Measurements from ENCODE around the gene LSM2. TPM values are rescaled to one million over a fixed set of nuclear protein-coding genes. Genes with fewer than 3 reads are reported as not detected.
A peak's percentile ranks its signal among the peaks of the same experiment; 100 is the strongest.
"Not testable (repeated sequence)": the region's sequence is repeated elsewhere in the genome, so short reads cannot be mapped to it uniquely, and the experiment has no call there.

The LSM2 gene
- polyA plus RNA-seq, 3 donors: 26.0 to 41.0 (median 40.0) TPM

- peaks cover 12 to 16% of the 10 kb centered on the region in 2 donors for H3K4me1 ChIP-seq (ENCODE audit: control insufficient read depth in 1 of 2, insufficient read depth in 2 of 2, low read length in 2 of 2)
- peak overlapping the region; percentile 98 for H3K4me2 ChIP-seq (replicated peaks; ENCODE audit: extremely low read depth, low read length, poor library complexity, severe bottlenecking)
- peak overlapping the region; percentile 88 to 97 (median 95) for H3K27ac Mint-ChIP-seq
- H3K27me3 Mint-ChIP-seq (ENCODE audit: low read depth in 3 of 3): peaks cover 0 to 3% (median 0%) of the 10 kb centered on the region in 3 donors
- H3K27me3 ChIP-seq (ENCODE audit: control insufficient read depth in 2 of 2, insufficient read depth in 2 of 2, low read length in 2 of 2): no peaks in the 10 kb centered on the region
- peaks cover 11% of the 10 kb centered on the region for H3K4me1 Mint-ChIP-seq
- peak overlapping the region; percentile 64 to 90 (median 72) for H3K4me3 ChIP-seq (replicated peaks in 1 of 3; ENCODE audit: low read depth in 2 of 3, low read length in 3 of 3)
- no peaks in the 10 kb centered on the region for H4K20me1 ChIP-seq (ENCODE audit: insufficient read depth, low read length)
- H3K4me3 Mint-ChIP-seq: peak overlapping the region; percentile 89 to 90
- WGBS (ENCODE audit: insufficient coverage): 0% methylated on average over 4 of the region's 7 CpGs
- peaks cover 8 to 21% of the 10 kb centered on the region in 2 donors for H3K36me3 ChIP-seq (replicated peaks in 1 of 2; ENCODE audit: control insufficient read depth in 1 of 2, insufficient read depth in 2 of 2, low read length in 2 of 2)
- TF ChIP-seq CTCF (IDR thresholded peaks at IDR 0.05): no peak
- no peak for DNase-seq
- intact Hi-C loops (cut with micrococcal nuclease): no loop called here
- no peaks in the 10 kb centered on the region for H3K9me3 Mint-ChIP-seq
- H3K9me3 ChIP-seq (replicated peaks in 1 of 2; ENCODE audit: control insufficient read depth in 1 of 2, insufficient read depth in 1 of 2, low read length in 2 of 2): no peaks in the 10 kb centered on the region
- peaks cover 26% of the 10 kb centered on the region for H3K79me2 ChIP-seq (ENCODE audit: insufficient read depth, low read length)
- H3K27ac ChIP-seq (ENCODE audit: low read depth in 1 of 2, low read length in 2 of 2): peak overlapping the region; percentile 83 to 91
- H2AFZ ChIP-seq (ENCODE audit: insufficient read depth, low read depth, low read length, poor library complexity, severe bottlenecking): peak overlapping the region; percentile 94
- H3K9ac ChIP-seq (ENCODE audit: insufficient read depth, low read length, poor library complexity, severe bottlenecking): peak overlapping the region; percentile 76
- H3K36me3 Mint-ChIP-seq: peaks cover 24 to 48% of the 10 kb centered on the region in 2 donors
These were observed 762 bp downstream of the LSM2 start for GRCh38 chr6:31805939-31806469.

GRCh38 chr6:31801031-31801927, 5.5 kb downstream of the LSM2 start:
- H3K4me3 Mint-ChIP-seq; H2AFZ ChIP-seq (ENCODE audit: insufficient read depth, low read depth, low read length, poor library complexity, severe bottlenecking); H3K27me3 Mint-ChIP-seq (ENCODE audit: low read depth in 3 of 3); H3K27ac ChIP-seq (ENCODE audit: low read depth in 1 of 2, low read length in 2 of 2); H3K9me3 ChIP-seq (replicated peaks in 1 of 2; ENCODE audit: control insufficient read depth in 1 of 2, insufficient read depth in 1 of 2, low read length in 2 of 2); H3K4me2 ChIP-seq (replicated peaks; ENCODE audit: extremely low read depth, low read length, poor library complexity, severe bottlenecking); intact Hi-C loops (cut with micrococcal nuclease); H3K27me3 ChIP-seq (ENCODE audit: control insufficient read depth in 2 of 2, insufficient read depth in 2 of 2, low read length in 2 of 2); H3K4me3 ChIP-seq (replicated peaks in 1 of 3; ENCODE audit: low read depth in 2 of 3, low read length in 3 of 3); DNase-seq; H3K9ac ChIP-seq (ENCODE audit: insufficient read depth, low read length, poor library complexity, severe bottlenecking); H3K9me3 Mint-ChIP-seq; H3K4me1 Mint-ChIP-seq; H4K20me1 ChIP-seq (ENCODE audit: insufficient read depth, low read length): not testable (repeated sequence)
- peaks cover 9 to 13% of the 10 kb centered on the region in 2 donors for H3K4me1 ChIP-seq (ENCODE audit: control insufficient read depth in 1 of 2, insufficient read depth in 2 of 2, low read length in 2 of 2)
- H3K79me2 ChIP-seq (ENCODE audit: insufficient read depth, low read length): peaks cover 28% of the 10 kb centered on the region
- 100% methylated on average over 1 of the region's 8 CpGs for WGBS (ENCODE audit: insufficient coverage)
- H3K27ac Mint-ChIP-seq: peak overlapping the region in 2 of 7 donors; percentile 15 to 43
- H3K36me3 Mint-ChIP-seq: peaks cover 10 to 28% of the 10 kb centered on the region in 2 donors
- peaks cover 0 to 13% of the 10 kb centered on the region in 2 donors for H3K36me3 ChIP-seq (replicated peaks in 1 of 2; ENCODE audit: control insufficient read depth in 1 of 2, insufficient read depth in 2 of 2, low read length in 2 of 2)

Measured in CD14-positive monocyte (primary cell).